Upper lobe of right lung (tissue), 1 donor: ENCODE data around the gene OFD1. TPM values are rescaled to one million over a fixed set of nuclear protein-coding genes. Genes with fewer than 3 reads are reported as not detected.

ENCODE experiments used
- ATAC-seq: fragments of 200-7000 bp; cut with Tn5 transposase; one replicate; pipeline ENCODE4 v1.9.1; 2020; ENCODE audit warnings: mild to moderate bottlenecking, moderate library complexity
- DNase-seq: peaks from one replicate; pipeline ENCODE4 v3.0.0-alpha.2; 2020
- H3K27ac ChIP-seq: fragments of 200-600 bp; one replicate; pipeline ENCODE4 v1.8.0; 2022
- H3K27me3 ChIP-seq: fragments of 200-600 bp; one replicate; pipeline ENCODE4 v1.8.0; 2022; ENCODE audit warnings: mild to moderate bottlenecking
- H3K36me3 ChIP-seq: fragments of 200-600 bp; one replicate; pipeline ENCODE4 v1.8.0; 2022
- H3K4me1 ChIP-seq: fragments of 200-600 bp; one replicate; pipeline ENCODE4 v1.8.0; 2022
- H3K4me3 ChIP-seq: fragments of 200-600 bp; one replicate; pipeline ENCODE4 v1.8.0; 2022; ENCODE audit warnings: mild to moderate bottlenecking
- H3K9me3 ChIP-seq: fragments of 200-600 bp; one replicate; pipeline ENCODE4 v1.8.0; 2022
- intact Hi-C: fragments of 100-400 bp; cut with DNase I; formaldehyde crosslinking; loops from one replicate; pipeline ENCODE4 v1.11.0; 2022
- total RNA-seq: library from RNA; stranded (reverse); fragmentation: NEBNext Ultra II Directional; extraction: Animal tissue kit (Norgen Biotek cat#: 25700); gene quantifications from one replicate; pipeline ENCODE4 v1.2.1, GENCODE V29; 2021
- TF ChIP-seq, protein P1 (sequence below): fragments of 200-600 bp; IDR thresholded peaks from one replicate; pipeline ENCODE4 v1.8.0; 2022; ENCODE audit warnings: antibody characterized with exemption
- donor health status: DM: no; HTN: yes; CAD: no; lungs with severe emphysema.

OFD1 gene
- total RNA-seq, 1 donor from 2014 or later, result 36.5 TPM

DNA sequence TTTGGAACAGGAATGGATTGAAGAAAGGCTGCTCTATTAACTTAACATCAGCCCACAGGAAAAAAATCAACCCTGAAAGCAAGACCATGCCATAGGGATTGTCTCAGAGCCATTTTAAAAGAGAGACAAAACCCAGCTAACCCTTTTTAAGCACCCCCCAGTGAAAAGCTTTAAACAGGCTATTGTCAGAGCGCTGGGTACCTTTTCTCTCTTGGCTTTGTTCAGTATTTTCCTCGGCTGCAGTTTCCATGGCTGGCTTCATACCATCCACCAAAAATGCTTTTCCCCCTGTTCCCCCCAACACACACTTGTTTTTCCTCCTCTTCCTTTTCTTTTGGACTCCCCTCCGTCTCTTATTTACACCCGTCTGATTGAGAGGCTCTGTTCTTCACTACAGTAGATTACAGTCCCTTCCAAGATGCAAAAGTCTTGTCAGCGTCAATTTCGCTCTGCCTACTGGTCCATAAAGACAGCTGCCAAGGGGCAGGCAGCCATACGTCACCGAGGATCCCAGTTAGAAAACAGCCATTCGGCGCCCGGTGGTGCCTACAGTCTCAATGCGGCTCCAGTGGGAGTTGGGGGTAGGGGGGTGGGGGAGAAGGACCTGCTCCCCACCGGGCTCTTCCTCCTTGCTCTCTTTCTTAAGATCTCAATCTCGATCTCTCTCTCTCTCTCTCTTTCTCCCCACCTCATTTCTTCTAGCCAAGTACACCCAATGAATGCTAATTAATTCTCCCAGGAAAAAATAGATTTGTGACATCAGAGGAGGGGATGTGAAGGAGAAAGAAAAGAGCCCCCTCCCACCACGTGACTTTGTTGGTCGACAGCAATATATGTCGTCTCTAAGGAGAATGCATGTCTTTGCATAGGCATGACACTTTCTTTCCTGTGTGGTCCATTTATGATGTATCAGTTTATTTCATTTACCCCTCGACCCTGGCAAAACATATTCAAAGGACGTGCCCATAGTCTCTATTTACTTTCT is 82.4 kb downstream of the OFD1 start, which contains the start of gene GPM6B:
GPM6B (minus strand) TSS at position 451 of the 985 bp plus-strand sequence; CDS start at position 262, 189 bp downstream.
- no peaks in the 10 kb centered on the region for H3K4me1 ChIP-seq
- DNase-seq (no peak), ATAC-seq (no peak)
- no peak within 1 kb of the TSS for H3K4me3 ChIP-seq
- intact Hi-C loops, result no loop called here
- no peak within 1 kb of the TSS for H3K27ac ChIP-seq
- TF ChIP-seq, protein P1, sequence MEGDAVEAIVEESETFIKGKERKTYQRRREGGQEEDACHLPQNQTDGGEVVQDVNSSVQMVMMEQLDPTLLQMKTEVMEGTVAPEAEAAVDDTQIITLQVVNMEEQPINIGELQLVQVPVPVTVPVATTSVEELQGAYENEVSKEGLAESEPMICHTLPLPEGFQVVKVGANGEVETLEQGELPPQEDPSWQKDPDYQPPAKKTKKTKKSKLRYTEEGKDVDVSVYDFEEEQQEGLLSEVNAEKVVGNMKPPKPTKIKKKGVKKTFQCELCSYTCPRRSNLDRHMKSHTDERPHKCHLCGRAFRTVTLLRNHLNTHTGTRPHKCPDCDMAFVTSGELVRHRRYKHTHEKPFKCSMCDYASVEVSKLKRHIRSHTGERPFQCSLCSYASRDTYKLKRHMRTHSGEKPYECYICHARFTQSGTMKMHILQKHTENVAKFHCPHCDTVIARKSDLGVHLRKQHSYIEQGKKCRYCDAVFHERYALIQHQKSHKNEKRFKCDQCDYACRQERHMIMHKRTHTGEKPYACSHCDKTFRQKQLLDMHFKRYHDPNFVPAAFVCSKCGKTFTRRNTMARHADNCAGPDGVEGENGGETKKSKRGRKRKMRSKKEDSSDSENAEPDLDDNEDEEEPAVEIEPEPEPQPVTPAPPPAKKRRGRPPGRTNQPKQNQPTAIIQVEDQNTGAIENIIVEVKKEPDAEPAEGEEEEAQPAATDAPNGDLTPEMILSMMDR, result no peak
- no peaks in the 10 kb centered on the region for H3K9me3 ChIP-seq
- no peaks in the 10 kb centered on the region for H3K36me3 ChIP-seq
- H3K27me3 ChIP-seq, result no peaks in the 10 kb centered on the region

Other genes with a start within 250 kb of the OFD1 start
- gene EGFL6, start 165.1 kb upstream of the OFD1 start, total RNA-seq, result 10.1 TPM
- 6.4 TPM for gene TCEANC, start 81.6 kb upstream of the OFD1 start, total RNA-seq
- 31.7 TPM for gene RAB9A, start 45.6 kb upstream of the OFD1 start, total RNA-seq
- 16.6 TPM for gene TRAPPC2, start 128 bp upstream of the OFD1 start, total RNA-seq
- gene GPM6B, start 82.3 kb downstream of the OFD1 start, total RNA-seq, result 37.1 TPM